ENCODE measurements around the gene FAM78A. TPM values are rescaled to one million over a fixed set of nuclear protein-coding genes. Genes with fewer than 3 reads are reported as not detected.
A peak's percentile ranks its signal among the peaks of the same experiment; 100 is the strongest.
"Not testable (repeated sequence)": the region's sequence is repeated elsewhere in the genome, so short reads cannot be mapped to it uniquely, and the experiment has no call there.

The FAM78A gene
- total RNA-seq, 3 donors from 2014 or later: 24.1 to 31.3 (median 29.8) TPM

- Mint-ChIP-seq H3K36me3 (ENCODE audit: insufficient read depth) (peaks cover 14% of the 10 kb centered on the region), H3K4me1 (ENCODE audit: low read depth) (peaks cover 63% of the 10 kb centered on the region)
- no peak for ATAC-seq
These were observed 18.9 kb downstream of the FAM78A start for GRCh38 chr9:131257266-131258025.

GRCh38 chr9:131255676-131256197 lies 20.6 kb downstream of the FAM78A start:
- peak overlapping the region; percentile 80 for H3K4me3 Mint-ChIP-seq
- peaks cover 60% of the 10 kb centered on the region for H3K4me1 Mint-ChIP-seq (ENCODE audit: low read depth)
- H3K9me3 Mint-ChIP-seq: no peaks in the 10 kb centered on the region
- peaks cover 9% of the 10 kb centered on the region for H3K36me3 Mint-ChIP-seq (ENCODE audit: insufficient read depth)
- H3K27me3 Mint-ChIP-seq (ENCODE audit: low read depth): no peaks in the 10 kb centered on the region
- DNase-seq (no peak), ATAC-seq (peak; percentile 10 to 11)

More at GRCh38 chr9:131257266-131258025, 18.9 kb downstream of the FAM78A start:
- no peak for DNase-seq
- no peaks in the 10 kb centered on the region for H3K27me3 Mint-ChIP-seq (ENCODE audit: low read depth)
- peak overlapping the region; percentile 80 for H3K4me3 Mint-ChIP-seq
- no peaks in the 10 kb centered on the region for H3K9me3 Mint-ChIP-seq

GRCh38 chr9:131254626-131255025 lies 21.7 kb downstream of the FAM78A start:
- Mint-ChIP-seq H3K27me3 (ENCODE audit: low read depth) (no peaks in the 10 kb centered on the region), H3K4me1 (ENCODE audit: low read depth) (peaks cover 57% of the 10 kb centered on the region), H3K36me3 (ENCODE audit: insufficient read depth) (peaks cover 3% of the 10 kb centered on the region), H3K4me3 (no peak overlapping the region), H3K9me3 (no peaks in the 10 kb centered on the region)
- ATAC-seq (no peak), DNase-seq (no peak)

GRCh38 chr9:131253891-131254491 lies 22.3 kb downstream of the FAM78A start:
- no peak for DNase-seq
- peaks cover 56% of the 10 kb centered on the region for H3K4me1 Mint-ChIP-seq (ENCODE audit: low read depth)

GRCh38 chr9:131252120-131252519 lies 24.2 kb downstream of the FAM78A start:
- H3K27me3 Mint-ChIP-seq (ENCODE audit: low read depth): no peaks in the 10 kb centered on the region
- peak overlapping the region; percentile 69 for H3K4me3 Mint-ChIP-seq
- DNase-seq (no peak), ATAC-seq (no peak)
- peaks cover 44% of the 10 kb centered on the region for H3K4me1 Mint-ChIP-seq (ENCODE audit: low read depth)
- H3K9me3 Mint-ChIP-seq: no peaks in the 10 kb centered on the region
- no peaks in the 10 kb centered on the region for H3K36me3 Mint-ChIP-seq (ENCODE audit: insufficient read depth)

More at GRCh38 chr9:131253891-131254491, 22.3 kb downstream of the FAM78A start:
- Mint-ChIP-seq H3K4me3 (peak overlapping the region; percentile 69), H3K36me3 (ENCODE audit: insufficient read depth) (no peaks in the 10 kb centered on the region), H3K27me3 (ENCODE audit: low read depth) (no peaks in the 10 kb centered on the region), H3K9me3 (no peaks in the 10 kb centered on the region)
- ATAC-seq: no peak

- H3K9me3 Mint-ChIP-seq: peaks cover 3% of the 10 kb centered on the region
- DNase-seq (no peak), ATAC-seq (no peak)
- no peak overlapping the region for H3K4me3 Mint-ChIP-seq
- peaks cover 2% of the 10 kb centered on the region for H3K36me3 Mint-ChIP-seq (ENCODE audit: insufficient read depth)
- peaks cover 1% of the 10 kb centered on the region for H3K4me1 Mint-ChIP-seq (ENCODE audit: low read depth)
- no peaks in the 10 kb centered on the region for H3K27me3 Mint-ChIP-seq (ENCODE audit: low read depth)
These were observed 29.7 kb downstream of the FAM78A start for GRCh38 chr9:131246618-131247017.

- not testable (repeated sequence) for H3K27me3 Mint-ChIP-seq (ENCODE audit: low read depth); ATAC-seq; H3K36me3 Mint-ChIP-seq (ENCODE audit: insufficient read depth); H3K4me3 Mint-ChIP-seq; H3K4me1 Mint-ChIP-seq (ENCODE audit: low read depth); DNase-seq; H3K9me3 Mint-ChIP-seq
These were observed 32.0 kb downstream of the FAM78A start for GRCh38 chr9:131244331-131244730.

- H3K36me3 Mint-ChIP-seq (ENCODE audit: insufficient read depth): no peaks in the 10 kb centered on the region
- peaks cover 3% of the 10 kb centered on the region for H3K9me3 Mint-ChIP-seq
- ATAC-seq: no peak
- no peaks in the 10 kb centered on the region for H3K27me3 Mint-ChIP-seq (ENCODE audit: low read depth)
- peaks cover 32% of the 10 kb centered on the region for H3K4me1 Mint-ChIP-seq (ENCODE audit: low read depth)
- H3K4me3 Mint-ChIP-seq: peak overlapping the region; percentile 24
- DNase-seq: no peak
These were observed 36.0 kb downstream of the FAM78A start for GRCh38 chr9:131240047-131240921.

GRCh38 chr9:131239161-131239975 lies 36.9 kb downstream of the FAM78A start:
- no peak for ATAC-seq
- H3K9me3 Mint-ChIP-seq: peaks cover 3% of the 10 kb centered on the region
- peaks cover under 1% of the 10 kb centered on the region for H3K36me3 Mint-ChIP-seq (ENCODE audit: insufficient read depth)
- H3K27me3 Mint-ChIP-seq (ENCODE audit: low read depth): no peaks in the 10 kb centered on the region
- peak overlapping the region; percentile 43 for H3K4me3 Mint-ChIP-seq
- H3K4me1 Mint-ChIP-seq (ENCODE audit: low read depth): peaks cover 39% of the 10 kb centered on the region
- DNase-seq: no peak

- H3K4me1 Mint-ChIP-seq (ENCODE audit: low read depth): peaks cover 47% of the 10 kb centered on the region
- H3K36me3 Mint-ChIP-seq (ENCODE audit: insufficient read depth): peaks cover 8% of the 10 kb centered on the region
- DNase-seq (no peak), ATAC-seq (peak; percentile 6 to 11)
- H3K9me3 Mint-ChIP-seq: peaks cover 3% of the 10 kb centered on the region
- H3K27me3 Mint-ChIP-seq (ENCODE audit: low read depth): no peaks in the 10 kb centered on the region
- peak overlapping the region; percentile 77 for H3K4me3 Mint-ChIP-seq
These were observed 37.8 kb downstream of the FAM78A start for GRCh38 chr9:131238402-131239021.

- Mint-ChIP-seq H3K27me3 (ENCODE audit: low read depth) (no peaks in the 10 kb centered on the region), H3K36me3 (ENCODE audit: insufficient read depth) (peaks cover 8% of the 10 kb centered on the region), H3K4me3 (peak overlapping the region; percentile 77), H3K4me1 (ENCODE audit: low read depth) (peaks cover 51% of the 10 kb centered on the region), H3K9me3 (peaks cover 2% of the 10 kb centered on the region)
- DNase-seq: peak; percentile 79
- ATAC-seq: peak; percentile 96 to 97
These were observed 38.3 kb downstream of the FAM78A start for GRCh38 chr9:131237931-131238401.

GRCh38 chr9:131237291-131237690 lies 39.0 kb downstream of the FAM78A start:
- DNase-seq (no peak), ATAC-seq (no peak)
- Mint-ChIP-seq H3K4me3 (peak overlapping the region; percentile 21), H3K9me3 (no peaks in the 10 kb centered on the region), H3K4me1 (ENCODE audit: low read depth) (peaks cover 51% of the 10 kb centered on the region), H3K36me3 (ENCODE audit: insufficient read depth) (peaks cover 10% of the 10 kb centered on the region), H3K27me3 (ENCODE audit: low read depth) (no peaks in the 10 kb centered on the region)

GRCh38 chr9:131236761-131237160 lies 39.5 kb downstream of the FAM78A start:
- no peaks in the 10 kb centered on the region for H3K9me3 Mint-ChIP-seq
- no peak for ATAC-seq
- H3K27me3 Mint-ChIP-seq (ENCODE audit: low read depth): no peaks in the 10 kb centered on the region
- no peak overlapping the region for H3K4me3 Mint-ChIP-seq
- peaks cover 51% of the 10 kb centered on the region for H3K4me1 Mint-ChIP-seq (ENCODE audit: low read depth)
- H3K36me3 Mint-ChIP-seq (ENCODE audit: insufficient read depth): peaks cover 14% of the 10 kb centered on the region
- no peak for DNase-seq

Measured in activated T-cell treated with anti-CD3 and anti-CD28 coated beads, Interleukin-2, amount 50 U/mL, for 4 hours (primary cell).